Ovary (tissue), 3 donors: ENCODE data around the gene KPTN.

Source experiments
- CTCF ChIP-seq, 3 donors: fragments of 450-650 bp in 2 of 3; fragments of 200-600 bp in 1 of 3; IDR thresholded peaks; one replicate each; pipeline versions ENCODE4 v1.5.1 to v1.8.0; 2016 to 2022; ENCODE audit warnings: antibody characterized with exemption in 3 of 3, mild to moderate bottlenecking in 1 of 3
- POLR2A ChIP-seq: fragments of 450-650 bp; IDR thresholded peaks from one replicate; pipeline ENCODE4 v1.6.1; 2017; ENCODE audit warnings: antibody characterized with exemption, mild to moderate bottlenecking, moderate library complexity
- donor health status: DM: no; HTN: no; CAD: no.

GRCh38 chr19:47433121-47433520, 50.9 kb downstream of the KPTN start:
- no peak for TF ChIP-seq CTCF (IDR thresholded peaks at IDR 0.05)
- no peak for TF ChIP-seq POLR2A
